IPS DF 4.7 (cell line): Measurements from ENCODE around the gene SFN.
"Not testable (repeated sequence)": the region's sequence is repeated elsewhere in the genome, so short reads cannot be mapped to it uniquely, and the experiment has no call there.

Experiments used
- DNase-seq: peaks from one replicate; pipeline ENCODE4 v3.0.0-alpha.2; 2013; ENCODE audit warnings: low spot score; ENCODE audit errors: extremely low read depth

The SFN gene

DNA sequence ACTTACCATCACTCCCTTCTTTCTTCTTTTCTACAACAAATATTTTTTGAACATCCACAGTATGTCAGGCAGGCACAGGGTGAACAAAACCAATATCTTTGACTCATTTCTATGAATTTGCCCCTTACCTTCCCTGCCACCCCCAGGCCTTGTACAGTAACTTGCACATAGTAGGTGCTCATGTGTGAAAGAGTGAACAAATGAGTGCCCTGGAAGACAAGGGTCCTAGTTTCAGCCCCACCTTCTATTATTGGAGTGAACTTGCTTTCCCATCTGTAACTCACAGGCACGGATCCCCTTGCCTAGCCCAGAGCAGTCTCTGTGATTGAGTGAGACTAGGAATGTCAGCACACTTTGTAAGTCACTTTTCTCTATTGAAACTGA is 23.6 kb upstream of the SFN start:
- DNase-seq: no peak

DNA sequence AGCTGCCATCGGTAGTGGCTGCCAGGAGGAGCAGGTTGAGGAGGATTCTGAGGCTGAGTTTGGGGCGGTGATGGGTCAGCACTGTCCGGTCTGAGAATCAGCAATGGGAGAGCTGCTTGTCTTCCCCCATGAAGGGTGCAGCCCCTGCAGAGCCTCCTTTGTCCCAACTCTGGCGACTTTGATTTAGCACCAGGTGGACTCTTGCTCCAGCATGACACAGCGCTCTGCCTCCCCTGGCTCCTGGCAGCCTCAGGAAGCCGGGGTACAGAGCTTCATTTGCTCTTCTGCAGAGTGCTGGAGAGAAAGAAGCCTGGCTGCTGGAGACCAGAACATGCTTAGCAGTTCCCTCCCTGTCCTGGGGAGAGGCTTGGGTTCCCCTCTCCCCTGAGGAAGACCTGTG is 23.2 kb upstream of the SFN start:
- DNase-seq: no peak

- DNase-seq: no peak
These were observed 18.3 kb upstream of the SFN start for GRCh38 chr1:26844424-26845196.

- DNase-seq: not testable (repeated sequence)
These were observed 15.1 kb upstream of the SFN start for GRCh38 chr1:26847826-26848225.

DNA sequence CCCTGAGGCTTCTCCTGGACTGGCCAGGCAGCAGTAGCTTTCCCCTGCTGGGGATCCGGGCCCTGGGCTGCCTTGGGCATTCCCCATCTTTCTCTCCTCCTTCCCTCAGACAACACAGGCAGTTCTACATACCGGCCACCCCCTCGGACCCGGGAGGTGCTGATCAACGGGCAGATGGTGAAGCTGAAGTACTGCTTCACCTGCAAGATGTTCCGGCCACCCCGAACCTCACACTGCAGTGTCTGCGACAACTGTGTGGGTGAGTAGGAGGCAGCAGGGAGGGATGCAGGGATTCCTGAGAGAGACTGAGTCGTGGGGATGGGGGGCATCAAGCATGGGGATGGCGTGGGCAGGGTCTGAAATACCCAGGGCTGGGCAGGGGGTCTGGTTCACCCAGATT is 14.4 kb upstream of the SFN start:
- DNase-seq: no peak

DNA sequence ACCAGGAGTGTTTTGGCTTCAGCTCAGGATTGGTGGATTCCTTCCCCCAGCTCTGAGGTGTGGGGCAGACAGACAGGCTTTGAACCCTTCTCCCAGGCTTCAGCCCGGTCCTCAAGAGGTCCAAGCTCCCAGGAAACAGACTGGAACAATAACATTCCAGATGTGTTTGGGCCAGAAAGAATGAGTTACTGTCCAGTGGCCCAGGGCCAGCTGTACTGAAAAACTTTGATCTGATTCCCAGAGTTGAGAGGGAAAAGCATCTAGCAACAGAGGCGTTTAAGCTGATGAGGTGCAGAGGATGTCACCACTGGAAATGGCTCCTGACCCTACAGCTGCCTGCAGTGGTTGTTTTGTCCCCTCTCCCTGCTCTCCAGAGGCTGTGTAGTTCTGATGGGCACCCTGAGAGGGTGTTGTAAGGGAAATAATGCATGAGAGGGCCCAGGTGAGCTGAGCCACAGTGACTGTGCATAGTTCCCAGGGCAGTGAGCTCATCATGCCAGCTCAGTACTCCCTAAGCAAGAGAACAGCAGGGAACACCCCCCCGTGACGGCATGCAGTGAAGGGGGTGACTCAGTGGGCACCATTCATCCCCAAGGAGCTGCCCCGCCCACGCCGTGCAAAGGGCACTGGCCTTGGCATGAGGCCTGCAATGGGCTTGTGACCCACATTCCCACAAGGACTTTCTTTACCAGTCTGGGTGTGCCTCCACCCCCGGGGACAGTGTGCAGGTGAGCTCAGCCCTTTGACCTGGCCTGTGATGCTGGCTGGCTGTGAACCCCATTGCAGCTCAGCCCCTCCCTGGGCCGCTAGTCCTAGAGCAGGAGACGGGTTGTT is 13.8 kb upstream of the SFN start:
- no peak for DNase-seq

GRCh38 chr1:26851106-26851684 is 11.8 kb upstream of the SFN start:
- DNase-seq: no peak

GRCh38 chr1:26852701-26853100 is 10.2 kb upstream of the SFN start:
- no peak for DNase-seq

DNA sequence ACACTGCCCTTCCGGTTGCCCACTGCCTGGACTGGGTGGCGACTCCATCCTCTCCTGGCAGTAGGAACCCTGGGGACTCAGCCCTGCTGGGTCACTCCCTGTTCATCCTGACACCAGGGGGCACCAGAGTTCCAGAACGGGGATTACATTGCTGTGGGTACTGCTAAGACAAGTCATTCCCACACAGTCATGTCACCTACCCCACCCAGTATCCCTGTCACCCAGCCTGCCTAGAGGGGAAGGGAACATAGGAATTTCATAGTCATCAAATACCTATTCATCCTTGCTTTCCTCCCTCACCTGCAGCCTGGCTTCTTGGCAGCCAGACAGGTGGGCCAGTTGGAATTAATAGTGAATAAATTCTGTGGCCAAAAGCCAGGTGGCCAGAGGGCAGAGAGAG is 9.8 kb upstream of the SFN start:
- no peak for DNase-seq

GRCh38 chr1:26853600-26853999 is 9.3 kb upstream of the SFN start:
- no peak for DNase-seq

DNA sequence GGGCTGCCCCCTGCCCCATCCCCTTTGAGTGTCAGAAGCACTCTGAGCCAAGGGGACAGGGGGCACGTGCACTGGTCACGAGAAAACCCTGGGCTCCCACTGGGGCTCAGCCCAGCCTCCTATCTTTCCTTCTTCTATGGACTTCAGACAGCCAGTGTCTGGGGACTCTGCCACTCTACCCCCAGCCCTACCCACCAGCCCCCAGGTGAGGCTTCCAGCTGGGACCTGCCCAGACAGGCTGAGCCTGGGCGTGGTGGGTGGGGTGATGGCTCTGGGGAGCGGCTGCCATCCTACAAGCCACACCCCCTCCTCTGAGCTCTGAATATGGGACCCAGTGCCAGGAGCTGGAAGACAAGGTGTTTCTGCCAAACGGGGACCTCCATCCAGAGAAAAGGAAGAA is 8.0 kb upstream of the SFN start:
- no peak for DNase-seq

GRCh38 chr1:26855636-26856035 is 7.3 kb upstream of the SFN start:
- DNase-seq: no peak

DNA sequence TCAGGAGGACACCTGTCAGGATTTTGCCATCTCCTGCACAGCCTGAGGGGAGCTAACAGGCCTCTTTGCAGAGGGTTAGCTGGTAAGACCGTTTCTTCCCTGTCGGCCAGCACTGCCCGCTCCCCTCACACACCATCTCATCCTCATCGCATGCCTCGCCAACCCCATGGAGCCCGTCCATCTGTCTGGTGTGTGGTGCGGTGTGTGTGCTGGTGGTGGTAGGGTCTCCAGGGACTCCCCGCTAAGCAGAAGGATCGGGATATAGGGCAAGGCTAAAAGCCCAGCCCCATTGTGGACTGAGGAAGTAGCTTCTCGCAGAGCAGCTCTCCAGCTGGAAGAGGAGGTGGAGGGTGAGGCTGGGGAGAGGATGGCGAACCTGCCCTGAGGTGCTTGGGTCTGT is 6.8 kb upstream of the SFN start:
- DNase-seq: no peak

- DNase-seq: no peak
These were observed 6.1 kb upstream of the SFN start for GRCh38 chr1:26856604-26857469.

- DNase-seq: no peak
These were observed 5.4 kb upstream of the SFN start for GRCh38 chr1:26857473-26858060.

DNA sequence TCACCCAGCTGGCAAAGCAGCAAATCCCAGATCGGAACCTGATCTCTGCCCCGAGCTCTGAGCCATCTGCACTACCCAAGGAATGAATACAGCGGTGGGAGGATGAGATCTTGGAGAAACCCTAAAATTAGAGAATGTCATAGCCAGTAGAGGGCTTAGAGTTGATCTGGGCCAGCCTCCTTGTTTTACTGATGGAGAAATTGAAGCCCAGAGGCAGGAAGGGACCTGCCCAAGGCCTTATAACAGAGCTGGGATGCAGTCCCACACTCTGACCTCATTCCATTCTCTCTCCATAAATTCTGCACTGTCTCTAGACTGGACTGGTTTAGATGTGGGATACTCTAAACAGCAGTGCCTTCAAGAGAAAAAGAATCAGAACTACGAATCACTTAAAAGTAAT is 4.8 kb upstream of the SFN start:
- no peak for DNase-seq

GRCh38 chr1:26858891-26859640 is 3.9 kb upstream of the SFN start:
- DNase-seq: no peak

GRCh38 chr1:26861286-26861701 is 1.7 kb upstream of the SFN start:
- no peak for DNase-seq

DNA sequence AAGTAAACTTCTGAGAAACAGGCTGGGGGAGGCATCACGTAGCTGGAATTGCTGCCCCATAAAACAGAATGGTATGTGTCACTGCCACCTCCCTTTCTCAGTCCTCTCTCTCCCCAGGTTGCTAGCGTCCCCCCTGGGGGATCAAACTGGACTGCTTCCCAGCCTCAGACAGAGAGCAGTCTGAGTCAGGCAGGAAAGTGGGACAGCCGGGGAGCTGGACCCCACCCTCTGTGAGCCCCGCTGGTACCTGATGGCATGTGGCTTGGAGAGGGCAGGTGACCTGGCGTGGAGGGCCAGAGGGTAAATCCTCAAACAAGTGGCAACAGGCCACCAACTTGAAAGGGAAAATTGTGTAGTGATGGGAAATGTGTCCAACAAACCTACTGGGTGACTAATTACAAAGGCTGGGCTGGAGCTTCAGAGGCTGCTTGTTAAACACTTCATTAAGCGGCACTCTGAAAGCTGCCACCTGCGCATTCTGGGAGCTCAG is 1.0 kb upstream of the SFN start:
- no peak for DNase-seq

- no peak for DNase-seq
These were observed 732 bp downstream of the SFN start for GRCh38 chr1:26863685-26864077.
